ENCODE measurements around the gene SMIM23.

SMIM23 gene

GRCh38 chr5:171816666-171817065 is 31.0 kb downstream of the SMIM23 start:
- no peak for DNase-seq (ENCODE audit: low read depth)

GRCh38 chr5:171820561-171820960 is 34.9 kb downstream of the SMIM23 start:
- DNase-seq (ENCODE audit: low read depth) = no peak

GRCh38 chr5:171821286-171821685 is 35.7 kb downstream of the SMIM23 start:
- DNase-seq (ENCODE audit: low read depth) = no peak

- DNase-seq (ENCODE audit: low read depth) = no peak
Measured at GRCh38 chr5:171823269-171823668, 37.7 kb downstream of the SMIM23 start.

GRCh38 chr5:171825051-171825450 is 39.4 kb downstream of the SMIM23 start:
- no peak for DNase-seq (ENCODE audit: low read depth)

- no peak for DNase-seq (ENCODE audit: low read depth)
Measured at GRCh38 chr5:171826132-171826531, 40.5 kb downstream of the SMIM23 start.

GRCh38 chr5:171827162-171827561 is 41.5 kb downstream of the SMIM23 start:
- DNase-seq (ENCODE audit: low read depth) = no peak

- DNase-seq (ENCODE audit: low read depth) = no peak
Measured at GRCh38 chr5:171830686-171831085, 45.1 kb downstream of the SMIM23 start.

- no peak for DNase-seq (ENCODE audit: low read depth)
Measured at GRCh38 chr5:171832775-171833174, 47.2 kb downstream of the SMIM23 start.

- no peak for DNase-seq (ENCODE audit: low read depth)
Measured at GRCh38 chr5:171834461-171834860, 48.8 kb downstream of the SMIM23 start.

GRCh38 chr5:171835066-171835465 is 49.4 kb downstream of the SMIM23 start:
- no peak for DNase-seq (ENCODE audit: low read depth)

GRCh38 chr5:171837522-171837921 is 51.9 kb downstream of the SMIM23 start:
- no peak for DNase-seq (ENCODE audit: low read depth)

- DNase-seq (ENCODE audit: low read depth) = no peak
Measured at GRCh38 chr5:171838066-171838465, 52.4 kb downstream of the SMIM23 start.

GRCh38 chr5:171839112-171839511 is 53.5 kb downstream of the SMIM23 start:
- no peak for DNase-seq (ENCODE audit: low read depth)

GRCh38 chr5:171840066-171840465 is 54.4 kb downstream of the SMIM23 start:
- no peak for DNase-seq (ENCODE audit: low read depth)
